ENCODE data around the gene EIF3CL.
"Not testable (repeated sequence)": the region's sequence is repeated elsewhere in the genome, so short reads cannot be mapped to it uniquely, and the experiment has no call there.

Gene EIF3CL

GRCh38 chr16:28403220-28404072 is at the start of gene EIF3CL:
Gene EIF3CL (minus strand): TSS chr16:28403841. CDS start chr16:28403618, 223 bp downstream.
- not testable (repeated sequence) for H2AFZ ChIP-seq (ENCODE audit: low read length, unreplicated experiment); H3K79me2 ChIP-seq (ENCODE audit: control insufficient read depth, insufficient read depth, low read length, unreplicated experiment); H3K4me1 ChIP-seq (ENCODE audit: control insufficient read depth, insufficient read depth, low read length, unreplicated experiment); H3K27me3 ChIP-seq (ENCODE audit: insufficient read depth, low read length); H3K36me3 ChIP-seq (ENCODE audit: insufficient read depth, low read length); H3K27ac ChIP-seq (ENCODE audit: low read depth, low read length); H3K4me3 ChIP-seq (ENCODE audit: low read depth, low read length)

- H3K36me3 ChIP-seq (ENCODE audit: insufficient read depth, low read length); H3K79me2 ChIP-seq (ENCODE audit: control insufficient read depth, insufficient read depth, low read length, unreplicated experiment); H3K4me3 ChIP-seq (ENCODE audit: low read depth, low read length); H2AFZ ChIP-seq (ENCODE audit: low read length, unreplicated experiment); H3K27ac ChIP-seq (ENCODE audit: low read depth, low read length); H3K4me1 ChIP-seq (ENCODE audit: control insufficient read depth, insufficient read depth, low read length, unreplicated experiment); H3K27me3 ChIP-seq (ENCODE audit: insufficient read depth, low read length): not testable (repeated sequence)
Measured at GRCh38 chr16:28447081-28447480, 43.4 kb upstream of the EIF3CL start.

GRCh38 chr16:28446388-28446787 is 42.7 kb upstream of the EIF3CL start:
- not testable (repeated sequence) for H3K27me3 ChIP-seq (ENCODE audit: insufficient read depth, low read length); H3K79me2 ChIP-seq (ENCODE audit: control insufficient read depth, insufficient read depth, low read length, unreplicated experiment); H2AFZ ChIP-seq (ENCODE audit: low read length, unreplicated experiment)

GRCh38 chr16:28443943-28444342 is 40.3 kb upstream of the EIF3CL start:
- not testable (repeated sequence) for H3K27me3 ChIP-seq (ENCODE audit: insufficient read depth, low read length); H3K4me3 ChIP-seq (ENCODE audit: low read depth, low read length); H3K36me3 ChIP-seq (ENCODE audit: insufficient read depth, low read length); H2AFZ ChIP-seq (ENCODE audit: low read length, unreplicated experiment); H3K27ac ChIP-seq (ENCODE audit: low read depth, low read length); H3K79me2 ChIP-seq (ENCODE audit: control insufficient read depth, insufficient read depth, low read length, unreplicated experiment); H3K4me1 ChIP-seq (ENCODE audit: control insufficient read depth, insufficient read depth, low read length, unreplicated experiment)

More at GRCh38 chr16:28446388-28446787, 42.7 kb upstream of the EIF3CL start:
- not testable (repeated sequence) for H3K4me3 ChIP-seq (ENCODE audit: low read depth, low read length); H3K36me3 ChIP-seq (ENCODE audit: insufficient read depth, low read length); H3K4me1 ChIP-seq (ENCODE audit: control insufficient read depth, insufficient read depth, low read length, unreplicated experiment); H3K27ac ChIP-seq (ENCODE audit: low read depth, low read length)

- H3K36me3 ChIP-seq (ENCODE audit: insufficient read depth, low read length); H3K4me1 ChIP-seq (ENCODE audit: control insufficient read depth, insufficient read depth, low read length, unreplicated experiment); H2AFZ ChIP-seq (ENCODE audit: low read length, unreplicated experiment); H3K4me3 ChIP-seq (ENCODE audit: low read depth, low read length); H3K79me2 ChIP-seq (ENCODE audit: control insufficient read depth, insufficient read depth, low read length, unreplicated experiment); H3K27ac ChIP-seq (ENCODE audit: low read depth, low read length); H3K27me3 ChIP-seq (ENCODE audit: insufficient read depth, low read length): not testable (repeated sequence)
Measured at GRCh38 chr16:28438899-28439298, 35.3 kb upstream of the EIF3CL start.

- not testable (repeated sequence) for H3K4me1 ChIP-seq (ENCODE audit: control insufficient read depth, insufficient read depth, low read length, unreplicated experiment); H3K27me3 ChIP-seq (ENCODE audit: insufficient read depth, low read length); H3K27ac ChIP-seq (ENCODE audit: low read depth, low read length); H3K36me3 ChIP-seq (ENCODE audit: insufficient read depth, low read length); H3K4me3 ChIP-seq (ENCODE audit: low read depth, low read length); H3K79me2 ChIP-seq (ENCODE audit: control insufficient read depth, insufficient read depth, low read length, unreplicated experiment); H2AFZ ChIP-seq (ENCODE audit: low read length, unreplicated experiment)
Measured at GRCh38 chr16:28435340-28435739, 31.7 kb upstream of the EIF3CL start.

GRCh38 chr16:28426060-28426680 is 22.5 kb upstream of the EIF3CL start:
- not testable (repeated sequence) for H3K27me3 ChIP-seq (ENCODE audit: insufficient read depth, low read length); H3K4me1 ChIP-seq (ENCODE audit: control insufficient read depth, insufficient read depth, low read length, unreplicated experiment); H3K27ac ChIP-seq (ENCODE audit: low read depth, low read length); H3K36me3 ChIP-seq (ENCODE audit: insufficient read depth, low read length); H3K4me3 ChIP-seq (ENCODE audit: low read depth, low read length); H3K79me2 ChIP-seq (ENCODE audit: control insufficient read depth, insufficient read depth, low read length, unreplicated experiment); H2AFZ ChIP-seq (ENCODE audit: low read length, unreplicated experiment)

- H3K27ac ChIP-seq (ENCODE audit: low read depth, low read length); H3K4me3 ChIP-seq (ENCODE audit: low read depth, low read length); H3K4me1 ChIP-seq (ENCODE audit: control insufficient read depth, insufficient read depth, low read length, unreplicated experiment); H3K27me3 ChIP-seq (ENCODE audit: insufficient read depth, low read length); H3K79me2 ChIP-seq (ENCODE audit: control insufficient read depth, insufficient read depth, low read length, unreplicated experiment); H3K36me3 ChIP-seq (ENCODE audit: insufficient read depth, low read length); H2AFZ ChIP-seq (ENCODE audit: low read length, unreplicated experiment): not testable (repeated sequence)
Measured at GRCh38 chr16:28421071-28421750, 17.6 kb upstream of the EIF3CL start.

- not testable (repeated sequence) for H3K27me3 ChIP-seq (ENCODE audit: insufficient read depth, low read length); H2AFZ ChIP-seq (ENCODE audit: low read length, unreplicated experiment); H3K36me3 ChIP-seq (ENCODE audit: insufficient read depth, low read length); H3K79me2 ChIP-seq (ENCODE audit: control insufficient read depth, insufficient read depth, low read length, unreplicated experiment); H3K4me1 ChIP-seq (ENCODE audit: control insufficient read depth, insufficient read depth, low read length, unreplicated experiment); H3K4me3 ChIP-seq (ENCODE audit: low read depth, low read length); H3K27ac ChIP-seq (ENCODE audit: low read depth, low read length)
Measured at GRCh38 chr16:28417033-28417432, 13.4 kb upstream of the EIF3CL start.

- not testable (repeated sequence) for H3K36me3 ChIP-seq (ENCODE audit: insufficient read depth, low read length); H3K4me1 ChIP-seq (ENCODE audit: control insufficient read depth, insufficient read depth, low read length, unreplicated experiment)
Measured at GRCh38 chr16:28414530-28414929, 10.9 kb upstream of the EIF3CL start.

GRCh38 chr16:28413585-28413984 is 9.9 kb upstream of the EIF3CL start:
- H3K27me3 ChIP-seq (ENCODE audit: insufficient read depth, low read length); H3K4me3 ChIP-seq (ENCODE audit: low read depth, low read length); H3K36me3 ChIP-seq (ENCODE audit: insufficient read depth, low read length); H3K4me1 ChIP-seq (ENCODE audit: control insufficient read depth, insufficient read depth, low read length, unreplicated experiment); H2AFZ ChIP-seq (ENCODE audit: low read length, unreplicated experiment); H3K79me2 ChIP-seq (ENCODE audit: control insufficient read depth, insufficient read depth, low read length, unreplicated experiment); H3K27ac ChIP-seq (ENCODE audit: low read depth, low read length): not testable (repeated sequence)

More at GRCh38 chr16:28414530-28414929, 10.9 kb upstream of the EIF3CL start:
- H2AFZ ChIP-seq (ENCODE audit: low read length, unreplicated experiment); H3K4me3 ChIP-seq (ENCODE audit: low read depth, low read length); H3K27ac ChIP-seq (ENCODE audit: low read depth, low read length); H3K79me2 ChIP-seq (ENCODE audit: control insufficient read depth, insufficient read depth, low read length, unreplicated experiment); H3K27me3 ChIP-seq (ENCODE audit: insufficient read depth, low read length): not testable (repeated sequence)

All from ACC112 (cell line).